ENCODE data around the gene PLPP7.
"Not testable (repeated sequence)": the region's sequence is repeated elsewhere in the genome, so short reads cannot be mapped to it uniquely, and the experiment has no call there.

The PLPP7 gene

GRCh38 chr9:131347376-131348020 lies 58.0 kb downstream of the PLPP7 start:
- no peak for TF ChIP-seq CTCF (IDR thresholded peaks at IDR 0.05; ENCODE audit: borderline replicate concordance, insufficient read depth, low read depth, low read length)
- no peak overlapping the region for H3K4me3 ChIP-seq (ENCODE audit: low read depth, low read length)

- TF ChIP-seq CTCF (IDR thresholded peaks at IDR 0.05; ENCODE audit: borderline replicate concordance, insufficient read depth, low read depth, low read length): peak; percentile 8; the same call in 1 of the 2 replicates
- H3K4me3 ChIP-seq (ENCODE audit: low read depth, low read length): no peak overlapping the region
Measured at GRCh38 chr9:131348631-131349521, 59.4 kb downstream of the PLPP7 start.

- TF ChIP-seq CTCF (IDR thresholded peaks at IDR 0.05; ENCODE audit: borderline replicate concordance, insufficient read depth, low read depth, low read length): no peak
- H3K4me3 ChIP-seq (ENCODE audit: low read depth, low read length): no peak overlapping the region
Measured at GRCh38 chr9:131349522-131349880, 60.0 kb downstream of the PLPP7 start.

GRCh38 chr9:131349881-131350563 lies 60.5 kb downstream of the PLPP7 start:
- no peak overlapping the region for H3K4me3 ChIP-seq (ENCODE audit: low read depth, low read length)
- TF ChIP-seq CTCF (IDR thresholded peaks at IDR 0.05; ENCODE audit: borderline replicate concordance, insufficient read depth, low read depth, low read length): peak; percentile 88

GRCh38 chr9:131356479-131356878 lies 67.0 kb downstream of the PLPP7 start:
- H3K4me3 ChIP-seq (ENCODE audit: low read depth, low read length): not testable (repeated sequence)

- no peak for TF ChIP-seq CTCF (IDR thresholded peaks at IDR 0.05; ENCODE audit: borderline replicate concordance, insufficient read depth, low read depth, low read length)
Measured at GRCh38 chr9:131358556-131358955, 69.0 kb downstream of the PLPP7 start.

More at GRCh38 chr9:131358556-131358955, 69.0 kb downstream of the PLPP7 start:
- H3K4me3 ChIP-seq (ENCODE audit: low read depth, low read length): no peak overlapping the region

Data from GM12875 (cell line).